ENCODE measurements around the gene SERPINB13.
A peak's percentile ranks its signal among the peaks of the same experiment; 100 is the strongest.

The SERPINB13 gene

GRCh38 chr18:63586966-63587365 lies at the start of gene SERPINB13:
Gene SERPINB13 (plus strand): TSS chr18:63587343. CDS start chr18:63588668, 1,325 bp downstream.
- DNase-seq, result no peak

- DNase-seq, result no peak
Observed at GRCh38 chr18:63539904-63540510, 47.1 kb upstream of the SERPINB13 start.

GRCh38 chr18:63542069-63542468 lies 45.1 kb upstream of the SERPINB13 start, which contains the start of gene SERPINB12:
Gene SERPINB12 (plus strand): TSS chr18:63542369. CDS start chr18:63556160, 13,791 bp downstream.
- DNase-seq, result no peak

- no peak for DNase-seq
Observed at GRCh38 chr18:63544017-63544416, 43.1 kb upstream of the SERPINB13 start.

- DNase-seq, result no peak
Observed at GRCh38 chr18:63545000-63545399, 42.1 kb upstream of the SERPINB13 start.

- DNase-seq, result no peak
Observed at GRCh38 chr18:63550068-63550467, 37.1 kb upstream of the SERPINB13 start.

DNA sequence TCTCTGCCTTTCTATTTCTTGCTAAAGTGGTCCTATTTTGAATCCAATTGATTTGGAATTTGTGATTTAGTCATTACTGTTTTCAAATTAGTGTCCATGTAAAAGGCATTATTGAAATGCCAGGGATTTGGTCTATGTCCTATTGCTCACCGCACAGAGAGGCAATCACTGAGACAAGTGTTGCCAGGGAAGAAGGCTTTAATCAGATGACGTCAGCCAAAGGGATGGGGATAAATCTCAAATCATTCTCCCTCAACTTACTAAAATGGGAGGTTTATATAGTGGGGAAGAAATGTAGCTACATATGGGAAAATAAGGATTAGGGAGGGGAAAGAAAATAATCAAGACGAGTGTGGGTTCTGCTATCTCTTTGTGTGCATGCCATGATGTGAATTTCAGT lies 35.4 kb upstream of the SERPINB13 start:
- DNase-seq, result no peak

DNA sequence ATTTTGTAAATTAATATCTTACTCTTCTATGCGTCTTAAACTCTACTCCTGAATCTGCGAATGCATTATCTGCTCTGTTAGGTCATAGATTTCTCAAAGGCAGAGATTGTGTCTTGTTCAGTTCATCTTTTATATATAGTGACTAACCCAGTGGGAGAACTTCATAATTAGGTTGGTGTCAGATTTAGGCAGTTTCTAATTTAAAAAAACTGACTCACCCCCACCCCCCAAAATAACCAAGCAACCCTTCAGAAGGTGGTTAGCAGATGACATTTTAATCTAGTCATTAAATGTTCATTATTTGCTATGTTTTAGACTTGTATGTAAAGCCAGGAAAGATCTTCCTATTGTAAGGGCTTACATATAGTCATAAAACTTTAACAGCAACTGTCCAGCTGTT lies 34.6 kb upstream of the SERPINB13 start:
- DNase-seq, result no peak

GRCh38 chr18:63553081-63553480 lies 34.1 kb upstream of the SERPINB13 start:
- peak; percentile 52 to 64 for DNase-seq

- no peak for DNase-seq
Observed at GRCh38 chr18:63559567-63560491, 27.3 kb upstream of the SERPINB13 start.

DNA sequence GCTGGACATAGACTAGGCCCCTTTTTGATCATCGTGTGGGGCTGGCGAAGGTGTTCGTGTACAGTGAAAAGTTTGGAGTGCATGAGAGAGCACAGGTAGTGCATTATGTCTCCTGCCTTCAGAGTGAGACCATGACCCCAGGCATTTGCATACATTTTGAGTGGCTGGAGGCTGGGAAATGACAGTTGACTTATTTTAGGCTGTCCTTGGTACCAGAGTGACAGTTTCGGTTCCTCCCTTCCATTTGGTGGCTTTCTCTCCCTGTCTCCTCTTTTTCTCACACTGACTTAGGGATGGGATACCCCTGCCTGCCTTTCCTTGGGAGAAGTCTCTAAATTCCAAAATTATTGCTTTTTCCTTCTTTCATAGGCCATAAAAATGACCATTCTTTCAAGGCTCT lies 24.9 kb upstream of the SERPINB13 start:
- DNase-seq, result no peak

- no peak for DNase-seq
Observed at GRCh38 chr18:63564021-63564420, 23.1 kb upstream of the SERPINB13 start.

DNA sequence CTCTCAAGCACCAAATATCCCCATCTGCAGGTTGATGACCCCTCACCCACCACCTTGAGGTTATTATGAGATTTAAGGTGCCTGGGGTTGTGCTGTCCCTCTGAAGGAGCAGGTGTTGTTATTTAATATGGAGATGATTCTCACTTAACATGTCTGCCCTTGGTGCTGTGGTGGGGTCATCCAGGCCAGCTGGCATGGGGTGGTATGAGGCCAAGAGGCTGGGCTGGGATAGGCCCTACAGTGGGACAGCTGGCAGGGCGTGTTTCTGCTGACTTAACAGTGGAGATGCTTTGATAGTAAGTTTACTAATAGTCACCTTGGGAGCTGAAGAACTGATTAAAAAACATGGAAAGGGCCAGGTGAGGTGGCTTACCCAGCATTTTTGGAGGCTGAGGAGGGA lies 22.6 kb upstream of the SERPINB13 start:
- DNase-seq, result no peak

- no peak for DNase-seq
Observed at GRCh38 chr18:63567276-63567675, 19.9 kb upstream of the SERPINB13 start.

- no peak for DNase-seq
Observed at GRCh38 chr18:63567825-63568224, 19.3 kb upstream of the SERPINB13 start.

DNA sequence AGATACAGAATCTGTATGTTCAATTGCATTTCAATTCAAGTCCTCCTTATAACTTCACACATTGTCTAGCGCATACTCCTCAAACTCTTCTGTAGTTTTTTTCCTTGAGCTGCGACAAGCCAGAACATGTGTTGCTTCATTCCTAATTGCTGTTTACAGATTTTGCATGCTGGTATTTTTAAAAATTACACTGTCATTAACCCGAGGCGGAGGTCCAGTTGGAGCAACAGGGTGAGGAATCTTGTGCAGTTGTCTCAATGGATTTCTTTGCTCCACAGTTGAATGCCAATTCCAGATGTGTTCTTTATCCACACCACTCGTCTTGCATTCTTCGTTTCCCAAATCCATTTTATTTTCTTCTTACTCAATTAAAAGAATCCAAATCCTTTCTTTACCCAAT lies 16.4 kb upstream of the SERPINB13 start:
- DNase-seq, result no peak

- peak; percentile 56 to 77 for DNase-seq
Observed at GRCh38 chr18:63575681-63576080, 11.5 kb upstream of the SERPINB13 start.

DNA sequence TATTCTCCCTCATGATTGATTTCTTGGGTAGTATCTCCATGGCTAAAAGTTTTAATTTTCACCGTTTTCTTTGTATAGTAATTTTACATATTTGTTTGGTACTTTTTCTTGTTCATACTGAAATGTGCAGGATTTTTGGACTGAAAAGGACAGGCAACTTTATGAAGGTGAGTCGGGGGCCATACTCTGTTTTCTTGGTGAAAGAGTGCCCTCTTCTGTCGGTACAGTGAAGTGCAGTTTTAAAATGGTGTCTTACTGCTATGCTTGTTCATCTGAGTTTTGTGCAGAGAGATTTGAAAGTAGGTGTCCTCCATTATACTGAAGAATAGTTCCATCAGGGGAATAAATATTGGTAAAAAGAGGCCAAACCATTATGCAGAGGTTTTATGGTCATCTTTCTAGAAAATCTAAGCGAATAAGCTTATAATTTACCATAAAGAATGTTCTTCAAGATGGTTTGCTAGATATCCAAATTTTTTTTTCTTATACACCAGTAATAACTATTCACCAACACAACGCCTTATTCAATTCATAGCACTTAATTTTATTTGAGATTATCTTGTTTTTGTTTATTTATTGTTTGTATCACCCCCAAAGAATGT lies 8.7 kb upstream of the SERPINB13 start:
- DNase-seq, result peak in 1 of 2 donors; percentile 65

DNA sequence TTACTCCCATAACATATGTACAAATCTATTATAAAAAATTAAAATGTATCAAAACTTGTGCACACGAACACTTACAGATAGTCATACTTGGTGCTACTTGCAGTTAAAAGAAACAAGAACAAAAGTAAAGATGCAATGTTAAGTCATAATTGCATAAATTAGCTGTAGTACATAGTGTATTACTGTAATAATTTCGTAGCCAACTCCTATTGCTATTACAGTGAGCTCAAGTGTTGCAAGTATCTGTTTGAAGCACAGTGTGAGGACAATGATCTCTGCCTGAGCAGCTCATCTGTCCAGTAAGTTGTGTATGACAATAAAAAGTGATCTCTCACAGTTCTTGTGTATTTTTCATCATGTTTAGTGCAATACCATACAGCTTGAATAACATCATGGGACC lies 7.5 kb upstream of the SERPINB13 start:
- peak; percentile 69 to 71 for DNase-seq

DNA sequence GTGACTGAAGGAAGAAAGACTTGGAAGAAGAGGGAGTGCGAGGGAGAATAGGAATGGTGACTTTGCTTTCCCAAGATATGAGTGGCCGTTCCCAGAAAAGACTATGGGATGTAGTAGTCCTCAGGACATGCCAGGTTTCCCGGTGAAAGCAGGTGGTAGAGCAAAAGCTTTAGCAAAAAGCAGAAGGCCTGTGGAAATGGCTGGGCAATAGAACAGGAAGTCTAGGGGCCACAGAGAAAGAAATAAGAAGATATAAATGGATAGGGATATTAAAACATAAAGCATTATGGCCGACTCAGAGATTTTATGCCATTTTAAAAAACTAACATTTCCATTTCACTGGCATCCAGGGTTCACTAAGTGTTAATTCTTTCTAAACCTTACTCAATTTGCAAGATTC lies 1.2 kb upstream of the SERPINB13 start:
- DNase-seq, result no peak

DNA sequence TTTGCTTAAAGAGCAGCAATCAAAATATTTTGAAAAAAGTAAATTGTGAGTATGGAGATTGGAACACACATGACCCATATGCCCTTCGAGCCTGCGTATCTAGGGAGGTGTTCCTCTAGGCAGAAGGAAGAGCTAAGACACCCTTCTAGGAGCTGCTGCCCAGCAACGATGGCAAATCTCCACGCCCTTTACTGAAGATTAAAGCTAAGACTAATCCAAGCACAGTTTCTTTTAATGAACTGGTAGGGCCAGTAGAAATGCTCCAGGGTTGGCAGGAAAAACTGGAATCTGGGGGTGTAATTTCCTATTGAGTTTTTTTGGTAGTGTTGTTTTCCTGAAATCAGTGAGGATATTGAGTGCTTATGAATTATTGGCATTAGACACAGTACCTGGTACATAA lies 712 bp upstream of the SERPINB13 start:
- DNase-seq, result no peak

- DNase-seq, result peak; percentile 28 to 33
Observed at GRCh38 chr18:63588909-63589308, 1.8 kb downstream of the SERPINB13 start.

- DNase-seq, result peak; percentile 87 to 91
Observed at GRCh38 chr18:63590373-63590772, 3.2 kb downstream of the SERPINB13 start.
